ENCODE data around the gene OPA1.

The OPA1 gene

GRCh38 chr3:193655831-193656433, 62.9 kb downstream of the OPA1 start:
- no peak for DNase-seq

GRCh38 chr3:193656445-193656844, 63.4 kb downstream of the OPA1 start:
- no peak for DNase-seq

DNA sequence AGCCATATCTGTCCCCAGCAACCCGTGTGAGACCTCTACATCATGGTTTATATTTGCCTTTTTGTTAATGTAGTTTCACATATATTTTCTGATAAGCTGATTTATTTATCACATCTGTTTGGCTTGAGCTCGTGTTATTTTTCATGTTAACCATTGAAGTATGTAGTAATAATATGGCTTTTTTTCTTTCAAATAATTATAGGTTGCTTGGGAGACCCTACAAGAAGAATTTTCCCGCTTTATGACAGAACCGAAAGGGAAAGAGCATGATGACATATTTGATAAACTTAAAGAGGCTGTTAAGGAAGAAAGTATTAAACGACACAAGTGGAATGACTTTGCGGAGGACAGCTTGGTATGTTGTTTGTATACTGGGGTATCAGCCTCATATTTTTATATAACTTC, 63.9 kb downstream of the OPA1 start:
- DNase-seq, result no peak

DNA sequence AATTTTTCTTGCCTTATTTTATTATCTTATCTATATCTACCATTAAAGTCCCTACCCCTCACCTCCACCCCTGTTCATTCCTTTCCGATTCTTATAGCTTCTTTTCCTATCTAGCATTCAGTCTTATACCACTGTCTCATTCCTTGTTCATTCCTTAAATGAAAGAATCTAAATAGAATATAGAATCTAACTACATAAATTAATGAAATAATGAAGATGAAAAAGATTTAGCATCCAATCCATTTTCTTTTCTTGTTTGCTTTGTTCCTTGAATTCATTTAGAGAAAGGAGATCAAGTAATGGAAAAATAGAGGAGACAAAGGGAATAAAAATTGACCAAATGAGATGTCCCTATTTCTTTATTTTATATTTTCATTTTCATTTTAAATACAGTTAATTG, 67.2 kb downstream of the OPA1 start:
- DNase-seq, result no peak

DNA sequence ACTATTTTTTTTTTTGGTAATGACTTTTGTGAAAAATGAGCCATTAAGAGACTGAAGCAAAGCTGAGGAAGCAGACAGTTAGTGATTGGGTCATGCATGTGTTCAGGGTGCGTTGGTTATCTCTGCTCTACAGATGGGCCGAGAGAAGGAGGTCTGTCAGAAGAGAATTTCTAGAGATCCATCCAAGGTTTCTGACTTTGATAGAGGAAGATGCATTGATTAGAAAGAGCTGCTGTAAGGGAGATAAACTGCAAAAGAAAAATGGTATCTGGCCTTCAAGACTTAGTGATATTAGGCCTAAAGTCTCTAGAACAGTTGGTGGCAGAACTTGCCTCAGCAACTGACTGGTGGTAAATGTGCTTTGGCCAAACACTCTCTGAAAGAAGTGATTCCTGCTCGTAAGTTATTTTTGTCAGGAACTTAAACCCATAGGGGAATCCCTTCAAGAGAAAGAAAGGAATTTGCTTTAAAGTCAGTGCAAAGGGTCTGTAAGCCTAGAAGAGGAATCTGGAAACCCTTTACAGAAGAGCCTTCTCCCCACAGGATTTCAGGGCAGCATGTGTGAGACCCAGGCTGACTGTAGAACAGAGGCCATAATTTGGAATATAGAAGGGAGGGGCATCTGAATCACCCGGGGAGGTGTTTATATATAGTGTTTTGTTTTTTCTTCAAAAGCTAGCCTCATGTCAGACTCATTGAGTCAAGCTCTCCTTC, 67.8 kb downstream of the OPA1 start:
- no peak for DNase-seq

GRCh38 chr3:193662757-193663322, 69.8 kb downstream of the OPA1 start:
- no peak for DNase-seq

DNA sequence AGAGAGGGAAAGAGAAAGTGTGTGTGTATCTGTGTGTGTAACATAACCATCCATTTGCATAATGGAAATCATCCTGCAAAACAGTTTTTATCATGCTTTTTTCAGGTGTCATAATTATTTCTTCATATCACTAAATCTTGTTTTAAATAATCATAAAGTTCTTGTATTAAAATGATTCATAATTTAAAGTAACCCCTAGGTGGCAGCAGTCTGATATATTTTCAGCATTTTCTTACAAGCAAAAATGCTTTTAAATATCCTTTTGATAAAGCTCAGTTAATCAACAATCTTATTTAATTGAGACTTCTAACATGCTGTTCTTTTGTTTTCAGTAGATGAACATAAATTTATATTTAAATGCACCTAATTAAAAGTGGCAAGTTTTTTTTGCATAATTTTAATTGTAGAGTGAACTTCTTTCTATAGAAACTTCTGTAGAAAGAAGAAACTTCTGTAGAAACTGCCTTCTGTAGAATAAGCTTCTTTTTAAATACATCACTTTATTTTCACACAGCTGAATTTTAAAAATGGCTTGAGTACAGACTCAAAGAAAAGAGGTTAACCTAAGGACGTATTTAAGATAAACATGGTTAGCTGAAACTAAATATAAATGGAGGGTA, 72.5 kb downstream of the OPA1 start:
- DNase-seq, result peak; percentile 7

DNA sequence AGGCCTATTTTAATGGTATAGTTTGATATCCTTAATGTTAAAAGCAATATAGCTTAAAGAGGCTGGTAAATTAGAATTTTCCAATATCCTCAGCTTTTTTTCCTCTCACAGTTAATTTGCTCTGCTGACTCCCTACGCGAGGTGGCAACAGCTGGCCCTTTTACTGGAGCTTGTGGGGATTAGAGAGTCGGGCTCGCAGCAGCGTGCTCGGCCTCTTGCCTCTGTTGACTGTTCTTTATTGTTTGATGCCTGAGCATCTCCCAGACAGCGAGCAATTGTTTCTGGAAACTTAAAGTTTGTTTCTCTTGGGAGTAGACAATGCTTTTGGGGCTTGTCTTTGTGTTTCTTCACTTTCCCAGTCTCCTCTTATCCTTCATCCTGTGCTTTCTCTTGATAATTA, 80.8 kb downstream of the OPA1 start:
- DNase-seq, result no peak

- DNase-seq, result no peak
These were observed 81.7 kb downstream of the OPA1 start for GRCh38 chr3:193674714-193675113.

- no peak for DNase-seq
These were observed 84.7 kb downstream of the OPA1 start for GRCh38 chr3:193677734-193678133.

- no peak for DNase-seq
These were observed 87.2 kb downstream of the OPA1 start for GRCh38 chr3:193680220-193680619.

GRCh38 chr3:193681631-193682030, 88.6 kb downstream of the OPA1 start:
- no peak for DNase-seq

DNA sequence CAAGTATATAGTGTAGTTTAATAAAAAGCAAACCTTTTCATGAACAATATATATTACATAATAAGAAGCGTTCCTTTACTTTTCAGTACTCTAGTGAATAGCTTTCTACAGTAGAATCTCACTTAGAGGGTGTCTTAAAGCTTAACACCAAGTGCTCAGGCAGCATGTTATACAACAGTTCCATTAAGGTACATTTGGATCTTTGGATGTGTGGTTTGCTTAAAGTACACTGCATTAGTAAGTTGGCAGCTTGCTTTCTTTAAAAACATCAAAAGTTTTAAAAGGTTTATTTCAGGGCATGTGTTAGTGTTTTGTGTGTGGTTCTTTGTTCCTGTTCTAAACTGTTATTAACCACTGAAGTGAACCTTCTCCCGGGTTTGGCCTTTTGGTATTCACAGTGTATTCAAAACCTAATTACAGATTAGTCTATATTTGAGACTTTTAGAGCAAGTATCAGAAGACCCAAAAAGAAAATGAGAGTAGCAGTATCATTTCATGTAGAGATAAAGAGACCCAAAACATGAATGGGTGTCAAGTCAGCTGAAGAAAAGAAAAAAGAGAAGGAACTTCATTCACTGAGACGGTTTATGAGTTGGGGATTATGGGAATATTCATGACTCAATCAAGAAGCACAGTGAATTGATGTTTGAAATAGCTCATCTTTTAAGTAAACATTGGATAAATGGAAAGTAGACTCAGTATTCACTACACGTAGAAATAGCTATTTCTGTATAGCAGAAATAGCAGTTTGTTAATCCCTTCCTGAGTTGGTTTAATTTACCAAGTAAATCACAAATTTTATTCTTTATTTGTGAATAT, 93.9 kb downstream of the OPA1 start:
- DNase-seq, result no peak

DNA sequence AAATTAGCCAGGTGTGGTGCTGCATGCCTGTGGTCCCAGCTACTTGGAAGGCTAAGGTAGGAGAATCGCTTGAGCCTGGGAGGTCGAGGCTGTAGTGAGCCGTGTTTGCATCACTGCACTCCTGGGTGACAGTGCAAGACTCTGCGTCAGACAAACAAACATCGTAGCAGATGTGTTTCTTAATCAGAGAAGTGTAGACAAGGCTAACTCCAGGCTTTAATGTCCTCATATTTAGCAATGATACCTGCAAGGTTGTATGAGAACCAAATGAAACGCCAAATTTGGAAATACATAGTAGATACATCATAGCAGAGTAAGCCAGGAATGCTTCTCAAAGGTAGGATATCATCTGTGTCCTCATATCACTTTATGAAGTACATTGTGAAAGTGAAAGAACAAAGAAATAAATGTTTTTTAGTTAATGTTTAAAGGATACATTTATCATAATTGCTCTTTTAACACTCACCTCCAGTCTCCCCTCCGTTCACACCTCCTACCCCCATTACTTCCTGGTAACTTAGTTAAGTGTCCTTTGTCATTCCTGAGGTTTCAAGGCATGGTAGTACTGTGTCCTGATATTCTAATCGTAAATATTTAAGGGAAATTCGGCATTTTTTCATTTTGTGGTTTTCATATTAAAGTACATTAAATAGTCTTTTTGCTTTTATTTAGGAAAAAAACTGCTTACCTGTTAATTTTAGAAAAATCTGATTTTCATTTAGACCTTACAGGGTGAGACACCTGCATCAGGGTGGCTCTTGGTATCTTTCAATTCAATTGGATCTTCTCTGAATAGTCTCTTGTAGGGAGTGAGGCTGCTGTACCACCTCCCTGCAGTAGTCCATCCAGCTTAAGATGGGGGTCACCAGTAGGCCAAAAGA, 96.1 kb downstream of the OPA1 start:
- no peak for DNase-seq

GRCh38 chr3:193693774-193694173, 100.8 kb downstream of the OPA1 start:
- DNase-seq, result no peak

GRCh38 chr3:193701953-193702635, 109.1 kb downstream of the OPA1 start:
- DNase-seq, result no peak

GRCh38 chr3:193702967-193703366, 110.0 kb downstream of the OPA1 start:
- DNase-seq, result no peak

GRCh38 chr3:193704431-193704830, 111.4 kb downstream of the OPA1 start:
- no peak for DNase-seq

DNA sequence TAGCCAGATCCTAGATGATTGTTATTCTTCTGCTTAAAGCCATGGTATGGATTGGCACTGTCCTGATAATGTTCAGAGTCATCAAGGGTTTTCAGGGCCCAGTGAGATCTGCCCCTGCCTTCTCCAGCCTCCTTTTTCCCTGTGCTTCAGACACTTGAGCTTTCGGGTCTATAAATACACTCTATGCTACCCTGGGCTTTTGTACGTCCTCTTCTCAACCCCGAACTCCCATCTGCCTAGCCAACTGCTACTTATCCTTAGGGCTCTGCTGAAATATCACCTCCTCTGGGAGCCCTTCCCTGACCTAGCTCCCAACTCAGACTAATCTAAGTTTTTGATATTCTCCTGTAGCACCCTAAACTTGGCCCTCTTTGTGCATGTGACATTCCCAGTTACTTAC, 115.3 kb downstream of the OPA1 start:
- DNase-seq, result no peak

GRCh38 chr3:193710286-193711165, 117.5 kb downstream of the OPA1 start:
- DNase-seq, result no peak

DNA sequence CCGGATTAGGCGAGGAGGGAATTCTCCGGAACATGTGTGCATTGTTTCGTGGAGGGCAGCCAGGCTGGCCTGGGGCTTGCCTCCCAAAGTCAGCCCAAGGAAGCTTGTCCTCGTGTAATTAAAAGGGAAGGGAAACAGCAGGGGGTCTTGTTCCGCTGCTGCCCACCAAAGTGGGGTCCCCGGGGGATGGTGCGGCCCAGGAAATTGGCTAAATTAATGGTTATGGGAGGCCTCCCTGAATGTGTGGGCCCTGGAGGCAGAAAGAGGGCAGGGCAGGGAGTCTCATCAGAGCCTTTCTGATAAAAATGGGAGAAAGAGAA, 118.1 kb downstream of the OPA1 start:
- DNase-seq, result no peak

All from NCI-H2227 treated with DMSO at 0.1 percent for 48 hours (cell line).